Hair follicular keratinocyte (primary cell): Measurements from ENCODE around the gene KRT75. TPM values are rescaled to one million over a fixed set of nuclear protein-coding genes. Genes with fewer than 3 reads are reported as not detected.

Experiments used
- total RNA-seq: library from RNA; depleted of rRNA; stranded (reverse); fragments of >200 nt; gene quantifications from 2 replicates; pipeline ENCODE4 v1.2.3, GENCODE V29; 2015

Gene KRT75
- total RNA-seq: 4.9 and 7.4 TPM in 2 replicates

DNA sequence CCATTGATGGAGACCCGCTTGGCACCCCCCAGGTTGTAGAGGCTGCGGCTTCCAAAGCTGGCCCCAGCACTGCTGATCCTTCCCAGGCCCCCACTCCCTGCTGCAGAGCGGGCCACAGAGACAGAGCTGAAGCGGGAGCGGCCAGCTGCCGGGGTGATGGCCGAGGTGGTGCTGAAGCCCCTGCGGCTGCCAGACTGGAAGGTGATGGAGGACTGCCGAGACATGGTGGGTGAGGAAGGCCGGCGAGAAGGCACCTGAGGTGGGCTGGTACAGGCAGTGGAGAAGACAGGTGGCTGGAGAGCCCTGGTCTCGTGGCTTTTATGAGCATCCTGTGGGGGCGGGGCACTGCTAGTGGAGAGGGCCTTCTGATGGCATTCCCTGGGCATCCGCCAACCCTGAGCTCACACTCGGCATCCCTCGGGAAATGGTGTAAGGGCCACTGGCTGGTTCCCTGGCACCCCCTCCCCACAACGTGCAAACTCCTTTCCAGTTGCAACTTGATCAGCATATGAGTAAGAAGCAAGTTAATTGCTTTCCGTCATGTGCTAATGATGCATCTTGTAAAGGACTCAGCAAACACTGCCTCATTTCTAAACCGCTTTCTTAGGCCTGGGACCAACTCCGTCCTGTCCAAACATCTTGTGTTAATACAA, at the start of gene KRT75:
TSS of gene KRT75 (minus strand) at position 291 of the 653 bp plus-strand sequence. CDS start at position 224, 67 bp downstream.

DNA sequence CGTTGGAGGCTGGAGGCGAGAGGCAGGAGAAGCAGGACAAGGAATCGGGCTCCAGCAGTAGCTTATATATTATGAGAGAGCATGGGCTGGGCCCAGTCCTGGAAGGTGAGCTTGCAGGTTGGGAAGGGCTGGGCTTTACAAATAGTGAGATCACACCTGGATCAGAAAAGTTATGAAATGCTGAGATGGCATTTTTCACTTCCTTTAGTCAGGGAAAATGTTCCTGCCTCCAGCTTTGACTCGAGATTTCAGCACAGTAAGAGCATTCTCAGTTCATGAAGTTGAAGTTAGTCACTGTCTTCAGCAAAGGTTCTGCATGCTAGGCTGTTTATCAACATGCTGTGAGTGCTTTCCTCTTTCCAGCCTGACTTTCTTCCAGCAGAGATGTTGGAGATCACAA, 39.6 kb upstream of the KRT75 start, which contains the start of gene KRT6C:
TSS of gene KRT6C (minus strand) at position 38 of the 400 bp plus-strand sequence. CDS start 68 bp downstream, outside the sequence.

DNA sequence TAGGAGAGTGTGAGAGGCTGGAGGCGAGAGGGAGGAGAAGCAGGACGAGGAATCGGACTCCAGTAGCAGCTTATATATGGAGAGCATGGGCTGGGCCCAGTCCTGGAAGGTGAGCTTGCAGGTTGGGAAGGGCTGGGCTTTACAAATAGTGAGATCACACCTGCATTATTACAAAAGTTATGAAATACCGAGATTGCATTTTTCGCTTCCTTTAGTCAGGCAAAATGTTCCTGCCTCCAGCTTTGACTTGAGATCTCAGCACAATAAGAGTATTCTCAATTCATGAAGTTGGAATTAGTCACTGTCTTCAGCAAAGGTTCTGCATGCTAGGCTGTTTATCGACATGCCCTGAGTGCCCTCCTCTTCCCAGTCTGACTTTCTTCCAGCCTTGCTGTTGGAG, 17.9 kb upstream of the KRT75 start, which contains the start of gene KRT6B:
TSS of gene KRT6B (minus strand) at position 46 of the 400 bp plus-strand sequence. CDS start 68 bp downstream, outside the sequence.

DNA sequence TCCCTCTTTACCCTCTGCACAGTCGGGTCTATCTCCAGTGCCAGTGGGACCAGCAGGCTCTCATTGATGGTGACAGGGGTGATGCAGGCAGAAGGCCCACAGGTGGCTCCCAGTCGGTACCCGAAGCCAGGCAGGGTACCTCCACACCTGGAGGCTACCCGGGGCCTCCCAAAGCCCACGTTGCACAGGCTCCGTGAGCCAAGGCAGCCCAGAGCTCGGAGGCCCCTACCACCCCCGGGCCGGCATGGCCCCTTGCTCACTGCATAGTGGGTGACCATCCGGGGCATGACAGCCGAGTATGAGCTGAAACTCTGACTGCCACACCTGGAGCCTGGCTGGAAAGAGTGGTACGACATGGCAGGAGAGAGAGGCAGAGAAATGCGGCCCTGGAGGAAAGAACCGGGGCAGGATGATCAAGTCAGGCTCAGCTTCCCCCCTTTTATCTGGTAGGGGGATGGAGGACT, 28.2 kb downstream of the KRT75 start, which contains the start of gene KRT82:
TSS of gene KRT82 (minus strand) at position 414 of the 464 bp plus-strand sequence. CDS start at position 356, 58 bp downstream.

DNA sequence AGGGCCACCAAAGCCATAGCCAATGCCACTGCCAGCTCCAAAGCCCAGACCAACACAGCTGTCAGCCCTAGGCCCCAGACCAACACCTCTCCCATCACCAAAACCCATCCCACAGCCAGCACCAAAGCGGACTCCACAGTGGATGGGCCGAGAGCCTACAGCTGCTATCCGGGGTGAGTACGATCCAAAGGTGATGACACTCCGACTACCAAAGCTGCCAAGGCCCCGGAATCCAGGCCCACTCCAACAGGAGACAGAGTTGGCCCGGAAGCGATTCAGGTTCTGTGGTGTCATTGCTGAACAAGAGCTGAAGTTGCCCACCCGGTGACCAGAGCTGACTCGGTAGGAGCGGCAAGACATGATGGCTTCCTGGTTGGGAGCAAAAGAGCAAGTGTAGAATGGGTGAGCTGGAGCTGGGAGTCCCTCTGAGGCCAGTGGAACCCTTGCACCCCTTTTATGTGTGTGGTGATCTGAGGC, 48.9 kb downstream of the KRT75 start, which contains the start of gene KRT84:
TSS of gene KRT84 (minus strand) at position 427 of the 477 bp plus-strand sequence. CDS start at position 360, 67 bp downstream.

Other genes with a start within 250 kb of the KRT75 start
- gene KRT80, start 242.4 kb downstream of the KRT75 start, total RNA-seq: 0.11 and 0.55 TPM in 2 replicates
- gene KRT7, start 201.1 kb downstream of the KRT75 start, total RNA-seq: 131 and 353 TPM in 2 replicates
- gene KRT86, start 159.7 kb downstream of the KRT75 start, total RNA-seq: 0.08 TPM in 1 of 2 replicates, not detected in the other
- gene KRT81, start 142.8 kb downstream of the KRT75 start, total RNA-seq: 0.08 and 0.19 TPM in 2 replicates
- gene KRT83, start 113.0 kb downstream of the KRT75 start, total RNA-seq: not detected in 2 replicates
- gene KRT85, start 66.9 kb downstream of the KRT75 start, total RNA-seq: not detected in 2 replicates
- gene KRT84, start 48.7 kb downstream of the KRT75 start, total RNA-seq: not detected in 2 replicates
- gene KRT82, start 28.0 kb downstream of the KRT75 start, total RNA-seq: not detected in 2 replicates
- gene KRT6B, start 17.8 kb upstream of the KRT75 start, total RNA-seq: 883 and 1,696 TPM in 2 replicates
- 11.7 and 19.2 TPM in 2 replicates for gene KRT6C, start 39.4 kb upstream of the KRT75 start, total RNA-seq
- gene KRT6A, start 58.9 kb upstream of the KRT75 start, total RNA-seq: 3,851 and 5,054 TPM in 2 replicates
- 12,420 and 12,774 TPM in 2 replicates for gene KRT5, start 86.0 kb upstream of the KRT75 start, total RNA-seq
- gene KRT71, start 118.8 kb upstream of the KRT75 start, total RNA-seq: not detected in 2 replicates
- gene KRT74, start 139.5 kb upstream of the KRT75 start, total RNA-seq: not detected in 2 replicates
- not detected in 2 replicates for gene KRT72, start 167.1 kb upstream of the KRT75 start, total RNA-seq
- gene KRT73, start 184.2 kb upstream of the KRT75 start, total RNA-seq: not detected in 2 replicates
- not detected in 2 replicates for gene KRT2, start 217.8 kb upstream of the KRT75 start, total RNA-seq
- gene KRT1, start 246.0 kb upstream of the KRT75 start, total RNA-seq: 2.3 TPM in 1 of 2 replicates, not detected in the other